Lower leg skin (tissue), 4 donors: ENCODE measurements around the gene COL4A6. TPM values are rescaled to one million over a fixed set of nuclear protein-coding genes. Genes with fewer than 3 reads are reported as not detected.

Experiments used
- DNase-seq, 2 donors: peaks; one replicate each; pipeline ENCODE4 v3.0.0-alpha.2; 2019; ENCODE audit warnings: low spot score in 2 of 2
- H3K4me3 ChIP-seq: fragments of 200-600 bp; sonication (generic); 2 replicates; pipeline ENCODE4 v1.5.1; 2017; ENCODE audit warnings: mild to moderate bottlenecking, low read depth; ENCODE audit not compliant: poor library complexity, severe bottlenecking
- POLR2A ChIP-seq, 2 donors: fragments of 450-650 bp; IDR thresholded peaks; one replicate each; pipeline ENCODE4 v1.6.1; 2016 to 2017; ENCODE audit warnings: antibody characterized with exemption in 2 of 2, mild to moderate bottlenecking in 1 of 2, moderate library complexity in 1 of 2
- WGBS, 2 donors: methylation state at CpG; one replicate each; pipeline ENCODE4 v1.1.5; 2018; 5-methylcytosine and 5-hydroxymethylcytosine counted together
- intact Hi-C: fragments of 100-400 bp; cut with DNase I; formaldehyde crosslinking; loops from one replicate; pipeline ENCODE4 v1.15.0; 2023; ENCODE audit warnings: low total_unique reads
- total RNA-seq, 4 donors: library from RNA; depleted of rRNA; stranded (reverse); fragments of >200 nt; gene quantifications; one replicate each; pipeline ENCODE4 v1.1.0, GENCODE V29; 2016
- TF ChIP-seq, protein P1 (sequence below), 3 donors: fragments of 450-650 bp; IDR thresholded peaks; one replicate each; pipeline ENCODE4 v1.5.1; 2016; ENCODE audit warnings: antibody characterized with exemption in 3 of 3, mild to moderate bottlenecking in 3 of 3, moderate library complexity in 2 of 3

The COL4A6 gene
- total RNA-seq, 4 donors from 2014 or later, result 9.4 to 15.3 (median 11.6) TPM

DNA sequence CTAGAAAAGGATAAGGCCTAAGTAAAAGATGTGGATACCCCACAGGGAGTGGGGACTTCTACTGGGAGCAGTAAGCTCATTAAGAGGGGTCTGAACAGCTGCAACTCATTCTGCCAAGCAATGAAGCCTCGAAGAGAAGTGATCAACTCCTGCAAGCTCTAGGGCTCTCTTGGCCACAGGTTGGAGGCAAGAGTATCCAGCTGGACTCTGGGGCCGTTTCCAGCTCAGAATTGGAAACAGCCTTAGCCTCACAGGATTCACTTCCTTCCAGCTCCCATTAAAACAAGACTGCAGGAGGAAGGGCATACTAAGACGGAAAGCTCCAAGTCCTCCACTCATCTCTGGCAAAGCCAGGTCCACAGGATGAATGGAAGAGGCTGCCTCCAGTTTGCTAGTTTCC lies 220.3 kb downstream of the COL4A6 start:
- DNase-seq, result no peak
- WGBS, 2 donors, result 41 to 75% methylated on average over 3 of the region's 3 CpGs
- TF ChIP-seq POLR2A (IDR thresholded peaks at IDR 0.05), result no peak
- TF ChIP-seq, protein P1, sequence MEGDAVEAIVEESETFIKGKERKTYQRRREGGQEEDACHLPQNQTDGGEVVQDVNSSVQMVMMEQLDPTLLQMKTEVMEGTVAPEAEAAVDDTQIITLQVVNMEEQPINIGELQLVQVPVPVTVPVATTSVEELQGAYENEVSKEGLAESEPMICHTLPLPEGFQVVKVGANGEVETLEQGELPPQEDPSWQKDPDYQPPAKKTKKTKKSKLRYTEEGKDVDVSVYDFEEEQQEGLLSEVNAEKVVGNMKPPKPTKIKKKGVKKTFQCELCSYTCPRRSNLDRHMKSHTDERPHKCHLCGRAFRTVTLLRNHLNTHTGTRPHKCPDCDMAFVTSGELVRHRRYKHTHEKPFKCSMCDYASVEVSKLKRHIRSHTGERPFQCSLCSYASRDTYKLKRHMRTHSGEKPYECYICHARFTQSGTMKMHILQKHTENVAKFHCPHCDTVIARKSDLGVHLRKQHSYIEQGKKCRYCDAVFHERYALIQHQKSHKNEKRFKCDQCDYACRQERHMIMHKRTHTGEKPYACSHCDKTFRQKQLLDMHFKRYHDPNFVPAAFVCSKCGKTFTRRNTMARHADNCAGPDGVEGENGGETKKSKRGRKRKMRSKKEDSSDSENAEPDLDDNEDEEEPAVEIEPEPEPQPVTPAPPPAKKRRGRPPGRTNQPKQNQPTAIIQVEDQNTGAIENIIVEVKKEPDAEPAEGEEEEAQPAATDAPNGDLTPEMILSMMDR (IDR thresholded peaks at IDR 0.05), result no peak
- intact Hi-C loops, result no loop called here
- no peak overlapping the region for H3K4me3 ChIP-seq

DNA sequence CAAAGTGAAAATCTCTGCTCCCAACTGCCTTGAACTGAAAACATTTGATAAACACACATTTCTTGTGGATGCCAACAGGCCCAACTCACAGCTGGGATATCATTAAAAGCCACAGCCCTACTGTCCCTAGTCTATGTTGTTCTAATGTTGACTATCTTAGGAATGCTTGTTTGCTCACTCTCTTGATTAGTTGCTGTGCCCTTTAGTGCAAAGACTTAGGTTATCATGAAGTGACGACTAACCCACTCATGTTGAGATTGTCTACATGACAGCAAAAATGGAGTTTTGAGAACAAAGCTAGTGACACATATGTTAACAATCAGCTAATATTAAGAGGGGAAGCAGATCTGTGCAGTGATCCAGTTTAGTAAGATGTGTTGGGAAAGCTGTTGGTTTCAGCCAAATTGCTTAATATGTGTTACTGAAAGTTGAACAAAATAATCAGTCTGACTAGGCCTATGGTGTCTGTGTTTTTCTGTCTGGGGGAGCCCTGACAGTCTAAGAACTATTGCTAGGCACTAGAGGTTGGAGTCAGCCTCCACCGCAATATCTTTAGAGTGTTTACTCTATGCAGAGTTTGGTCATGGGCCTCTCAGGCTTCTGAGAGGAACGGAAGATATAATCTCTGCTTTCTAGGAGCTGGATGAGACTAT lies 221.2 kb downstream of the COL4A6 start:
- intact Hi-C loops, result no loop called here
- WGBS, 2 donors, result 67 to 76% methylated on average over 3 of the region's 3 CpGs
- TF ChIP-seq, protein P1 (IDR thresholded peaks at IDR 0.05), result no peak
- TF ChIP-seq POLR2A (IDR thresholded peaks at IDR 0.05), result no peak
- no peak for DNase-seq
- no peak overlapping the region for H3K4me3 ChIP-seq

DNA sequence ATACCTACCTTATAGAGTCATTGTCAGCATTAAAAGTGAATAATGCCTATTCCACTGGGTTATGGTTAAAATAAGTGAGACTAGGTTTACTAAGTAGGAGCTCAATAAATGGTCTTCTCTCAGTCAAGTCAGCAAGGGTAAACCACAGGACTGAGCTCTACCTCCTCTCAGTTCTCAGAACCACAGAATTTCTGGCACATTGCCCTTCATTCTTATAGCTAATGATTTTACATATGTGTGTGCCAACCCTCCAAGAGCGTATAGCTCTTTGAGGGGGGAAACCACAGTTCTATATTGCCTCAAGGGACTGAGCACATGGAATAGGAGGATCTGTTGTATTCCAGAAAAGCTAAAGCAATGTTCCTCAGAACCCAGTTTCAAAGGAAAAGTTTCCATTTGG lies 221.8 kb downstream of the COL4A6 start:
- no peak overlapping the region for H3K4me3 ChIP-seq
- no peak for DNase-seq
- intact Hi-C loops, result no loop called here
- WGBS, 2 donors, result 33 to 64% methylated on average over 1 of the region's 1 CpG
- TF ChIP-seq POLR2A (IDR thresholded peaks at IDR 0.05), result no peak
- TF ChIP-seq, protein P1 (IDR thresholded peaks at IDR 0.05), result no peak

DNA sequence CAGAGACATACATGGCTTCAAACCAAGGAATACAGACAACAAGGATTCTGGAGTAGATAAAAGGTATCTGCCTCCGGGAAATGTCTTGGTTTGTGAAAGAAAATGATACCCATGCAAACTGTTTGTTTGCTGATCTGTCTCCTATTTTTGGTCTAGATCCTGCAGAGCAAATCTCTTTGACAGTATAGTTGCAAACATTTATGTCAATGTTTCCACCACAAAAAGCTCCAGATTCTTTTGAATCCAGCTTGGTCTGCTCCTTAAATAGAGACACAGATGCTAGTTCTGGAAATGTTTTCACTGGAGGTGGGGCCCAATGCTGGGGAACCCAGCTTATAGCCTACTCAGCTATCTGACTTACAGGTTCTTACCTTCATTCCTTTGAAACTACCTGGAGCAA lies 226.9 kb downstream of the COL4A6 start:
- H3K4me3 ChIP-seq, result no peak overlapping the region
- DNase-seq, result no peak
- no peak for TF ChIP-seq POLR2A (IDR thresholded peaks at IDR 0.05)
- TF ChIP-seq, protein P1 (IDR thresholded peaks at IDR 0.05), result no peak
- intact Hi-C loops, result no loop called here
- WGBS, 2 donors, result 80 to 93% methylated on average over 1 of the region's 1 CpG

DNA sequence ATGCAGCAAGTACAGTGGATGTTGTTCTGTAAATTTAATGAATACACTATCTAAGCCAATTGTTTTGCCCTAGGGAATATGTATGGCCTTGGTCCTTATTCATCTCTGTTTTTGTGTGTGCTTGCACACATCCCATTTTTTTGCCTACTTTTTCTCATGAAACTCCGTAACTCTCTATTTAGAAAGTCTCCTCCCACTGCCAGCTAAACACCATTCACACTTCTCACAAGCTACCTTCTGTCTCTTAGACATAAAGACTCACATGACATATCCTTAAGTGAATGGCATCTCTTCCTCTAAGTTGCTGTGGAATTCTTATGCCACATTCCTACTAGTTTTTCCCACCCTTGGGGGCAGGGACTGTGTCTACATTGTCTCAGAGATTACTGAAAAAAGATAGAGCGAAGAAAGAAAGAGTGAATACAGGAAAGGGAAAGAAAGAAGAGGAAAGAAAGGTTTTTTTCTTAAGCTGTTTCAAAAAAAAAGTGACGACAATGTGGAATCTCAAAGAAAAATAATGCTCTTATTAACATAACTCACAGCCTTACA lies 229.1 kb downstream of the COL4A6 start:
- H3K4me3 ChIP-seq, result no peak overlapping the region
- TF ChIP-seq, protein P1 (IDR thresholded peaks at IDR 0.05), result no peak
- no peak for TF ChIP-seq POLR2A (IDR thresholded peaks at IDR 0.05)
- DNase-seq, result no peak
- intact Hi-C loops, result no loop called here
- WGBS, 2 donors, result 61 to 93% methylated on average over 3 of the region's 3 CpGs

DNA sequence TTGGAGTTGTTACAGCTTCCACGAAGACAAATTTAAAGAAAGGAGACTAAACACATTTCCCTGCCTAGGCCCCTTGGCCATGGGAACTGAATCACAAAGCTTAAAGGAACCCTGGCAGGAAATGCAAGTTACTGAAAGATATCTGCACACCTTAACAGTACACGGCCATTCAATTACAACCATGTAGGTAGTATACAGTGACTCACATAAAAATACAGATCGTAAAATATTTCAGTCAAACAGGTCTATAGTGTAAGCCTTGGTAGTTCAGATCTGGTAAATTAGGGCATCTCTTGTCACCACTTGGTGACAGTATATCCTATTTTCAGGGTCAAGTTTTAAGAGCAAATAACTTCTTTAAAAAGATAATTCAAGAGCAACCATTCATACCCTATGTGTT lies 234.7 kb downstream of the COL4A6 start:
- WGBS, 2 donors, result 55 to 60% methylated on average over 3 of the region's 3 CpGs
- DNase-seq, result no peak
- no peak overlapping the region for H3K4me3 ChIP-seq
- intact Hi-C loops, result no loop called here
- TF ChIP-seq, protein P1 (IDR thresholded peaks at IDR 0.05), result no peak
- no peak for TF ChIP-seq POLR2A (IDR thresholded peaks at IDR 0.05)
